ENCODE data around the gene ANAPC5.

ANAPC5 gene

GRCh38 chr12:121366063-121366459 is 13.8 kb upstream of the ANAPC5 start:
- in situ Hi-C loops (cut with MboI; ENCODE audit: low sequenced_read_pairs), result no loop called here

- in situ Hi-C loops (cut with MboI; ENCODE audit: low sequenced_read_pairs), result no loop called here
These were observed 13.3 kb upstream of the ANAPC5 start for GRCh38 chr12:121365416-121366062.

GRCh38 chr12:121364683-121365121 is 12.5 kb upstream of the ANAPC5 start:
- in situ Hi-C loops (cut with MboI; ENCODE audit: low sequenced_read_pairs), result no loop called here

GRCh38 chr12:121358073-121358472 is 5.9 kb upstream of the ANAPC5 start:
- in situ Hi-C loops (cut with MboI; ENCODE audit: low sequenced_read_pairs), result no loop called here

GRCh38 chr12:121357331-121357730 is 5.1 kb upstream of the ANAPC5 start:
- in situ Hi-C loops (cut with MboI; ENCODE audit: low sequenced_read_pairs), result no loop called here

GRCh38 chr12:121356657-121357056 is 4.4 kb upstream of the ANAPC5 start:
- in situ Hi-C loops (cut with MboI; ENCODE audit: low sequenced_read_pairs), result no loop called here

- in situ Hi-C loops (cut with MboI; ENCODE audit: low sequenced_read_pairs), result no loop called here
These were observed 3.6 kb upstream of the ANAPC5 start for GRCh38 chr12:121355818-121356217.

- in situ Hi-C loops (cut with MboI; ENCODE audit: low sequenced_read_pairs), result no loop called here
These were observed 439 bp upstream of the ANAPC5 start for GRCh38 chr12:121352682-121353018.

GRCh38 chr12:121346747-121347146 is 5.5 kb downstream of the ANAPC5 start:
- in situ Hi-C loops (cut with MboI; ENCODE audit: low sequenced_read_pairs), result loop anchor here (25.0 kb wide), 1 partner anchor 91 kb away; no protein-coding TSS in a partner anchor

GRCh38 chr12:121345151-121345815 is 6.9 kb downstream of the ANAPC5 start:
- in situ Hi-C loops (cut with MboI; ENCODE audit: low sequenced_read_pairs), result loop anchor here (25.0 kb wide), 1 partner anchor 92 kb away; no protein-coding TSS in a partner anchor

GRCh38 chr12:121344506-121344905 is 7.7 kb downstream of the ANAPC5 start:
- in situ Hi-C loops (cut with MboI; ENCODE audit: low sequenced_read_pairs), result loop anchor here (25.0 kb wide), 1 partner anchor 93 kb away; no protein-coding TSS in a partner anchor

GRCh38 chr12:121337416-121337815 is 14.8 kb downstream of the ANAPC5 start:
- in situ Hi-C loops (cut with MboI; ENCODE audit: low sequenced_read_pairs), result loop anchor here (25.0 kb wide), 1 partner anchor 100 kb away; no protein-coding TSS in a partner anchor

- in situ Hi-C loops (cut with MboI; ENCODE audit: low sequenced_read_pairs), result loop anchor here (25.0 kb wide), 1 partner anchor 103 kb away; no protein-coding TSS in a partner anchor
These were observed 17.5 kb downstream of the ANAPC5 start for GRCh38 chr12:121334513-121335343.

GRCh38 chr12:121333747-121334146 is 18.5 kb downstream of the ANAPC5 start:
- in situ Hi-C loops (cut with MboI; ENCODE audit: low sequenced_read_pairs), result loop anchor here (25.0 kb wide), 1 partner anchor 104 kb away; no protein-coding TSS in a partner anchor

GRCh38 chr12:121331248-121331647 is 21.0 kb downstream of the ANAPC5 start:
- in situ Hi-C loops (cut with MboI; ENCODE audit: low sequenced_read_pairs), result loop anchor here (25.0 kb wide), 1 partner anchor 106 kb away; no protein-coding TSS in a partner anchor

- in situ Hi-C loops (cut with MboI; ENCODE audit: low sequenced_read_pairs), result loop anchor here (25.0 kb wide), 1 partner anchor 107 kb away; no protein-coding TSS in a partner anchor
These were observed 21.5 kb downstream of the ANAPC5 start for GRCh38 chr12:121330692-121331091.

- in situ Hi-C loops (cut with MboI; ENCODE audit: low sequenced_read_pairs), result loop anchor here (25.0 kb wide), 1 partner anchor 107 kb away; no protein-coding TSS in a partner anchor
These were observed 22.0 kb downstream of the ANAPC5 start for GRCh38 chr12:121330195-121330594.

GRCh38 chr12:121328620-121329019 is 23.6 kb downstream of the ANAPC5 start:
- in situ Hi-C loops (cut with MboI; ENCODE audit: low sequenced_read_pairs), result loop anchor here (25.0 kb wide), 1 partner anchor 109 kb away; no protein-coding TSS in a partner anchor

- in situ Hi-C loops (cut with MboI; ENCODE audit: low sequenced_read_pairs), result loop anchor here (25.0 kb wide), 1 partner anchor 110 kb away; no protein-coding TSS in a partner anchor
These were observed 25.1 kb downstream of the ANAPC5 start for GRCh38 chr12:121326996-121327674.

GRCh38 chr12:121325922-121326396 is 26.3 kb downstream of the ANAPC5 start:
- in situ Hi-C loops (cut with MboI; ENCODE audit: low sequenced_read_pairs), result loop anchor here (25.0 kb wide), 1 partner anchor 111 kb away; no protein-coding TSS in a partner anchor

Measured in HL-60/S4 (cell line).